MM.1S (cell line): ENCODE data around the gene ALDH1L2.

Experiments used
- DNase-seq: peaks from one replicate; pipeline ENCODE4 v3.0.0-alpha.2; 2015
- H2AFZ ChIP-seq: fragments of 300-600 bp; sonication (generic); 2 replicates; pipeline ENCODE4 v1.6.0; 2016; ENCODE audit warnings: antibody characterized with exemption, low read length
- H3F3A ChIP-seq: fragments of 300-600 bp; sonication (generic); 2 replicates; pipeline ENCODE4 v1.6.1; 2016; ENCODE audit warnings: mild to moderate bottlenecking, antibody characterized with exemption, low read length, moderate library complexity, mixed read lengths; ENCODE audit not compliant: insufficient read depth
- H3K27ac ChIP-seq: fragments of 300-600 bp; sonication (generic); 2 replicates; pipeline ENCODE4 v1.5.1; 2016; ENCODE audit warnings: mild to moderate bottlenecking, low read length
- H3K27me3 ChIP-seq: fragments of 300-600 bp; sonication (generic); replicated peaks from 2 replicates; pipeline ENCODE4 v1.6.0; 2016; ENCODE audit warnings: low read length; ENCODE audit not compliant: insufficient read depth
- H3K36me3 ChIP-seq: fragments of 300-600 bp; sonication (generic); replicated peaks from 2 replicates; pipeline ENCODE4 v1.6.1; 2016; ENCODE audit warnings: mild to moderate bottlenecking, low read length, mixed read lengths; ENCODE audit not compliant: insufficient read depth
- H3K4me1 ChIP-seq: fragments of 300-600 bp; sonication (generic); 2 replicates; pipeline ENCODE4 v1.6.1; 2016; ENCODE audit warnings: low read length, mixed read lengths
- H3K4me2 ChIP-seq: fragments of 300-600 bp; sonication (generic); 2 replicates; pipeline ENCODE4 v1.6.0; 2016; ENCODE audit warnings: low read depth, low read length
- H3K4me3 ChIP-seq: fragments of 300-600 bp; sonication (generic); 2 replicates; pipeline ENCODE4 v1.5.1; 2016; ENCODE audit warnings: low read length, mixed read lengths
- H3K79me2 ChIP-seq: fragments of 300-600 bp; sonication (generic); 2 replicates; pipeline ENCODE4 v1.6.1; 2016; ENCODE audit warnings: mixed run types, low read length, mixed read lengths
- H3K9ac ChIP-seq: fragments of 300-600 bp; sonication (generic); 2 replicates; pipeline ENCODE4 v1.6.1; 2016; ENCODE audit warnings: low read length, mixed read lengths
- H3K9me2 ChIP-seq: fragments of 300-600 bp; sonication (generic); replicated peaks from 2 replicates; pipeline ENCODE4 v1.6.1; 2016; ENCODE audit warnings: mild to moderate bottlenecking, low read length, mixed read lengths; ENCODE audit not compliant: insufficient read depth
- H3K9me3 ChIP-seq: fragments of 300-600 bp; sonication (generic); replicated peaks from 2 replicates; pipeline ENCODE4 v1.6.1; 2016; ENCODE audit warnings: mild to moderate bottlenecking, low read length, mixed read lengths; ENCODE audit not compliant: insufficient read depth
- H4K20me1 ChIP-seq: fragments of 300-600 bp; sonication (generic); 2 replicates; pipeline ENCODE4 v1.6.1; 2016; ENCODE audit warnings: mild to moderate bottlenecking, low read length, moderate library complexity, mixed read lengths; ENCODE audit not compliant: insufficient read depth
- CTCF ChIP-seq: fragments of 300-600 bp; sonication (generic); IDR thresholded peaks from 2 replicates; pipeline ENCODE4 v1.5.1; 2016; ENCODE audit warnings: antibody characterized with exemption, low read length, mixed read lengths
- EZH2 ChIP-seq: fragments of 300-600 bp; sonication (generic); optimal IDR thresholded peaks from 2 replicates; pipeline ENCODE3; 2017; ENCODE audit warnings: low read depth, mild to moderate bottlenecking, antibody characterized with exemption, low read length, mixed read lengths
- EZH2phosphoT487 ChIP-seq: fragments of 300-600 bp; sonication (generic); IDR thresholded peaks from 2 replicates; pipeline ENCODE4 v1.6.1; 2018; ENCODE audit warnings: antibody characterized with exemption, low read length

The ALDH1L2 gene

DNA sequence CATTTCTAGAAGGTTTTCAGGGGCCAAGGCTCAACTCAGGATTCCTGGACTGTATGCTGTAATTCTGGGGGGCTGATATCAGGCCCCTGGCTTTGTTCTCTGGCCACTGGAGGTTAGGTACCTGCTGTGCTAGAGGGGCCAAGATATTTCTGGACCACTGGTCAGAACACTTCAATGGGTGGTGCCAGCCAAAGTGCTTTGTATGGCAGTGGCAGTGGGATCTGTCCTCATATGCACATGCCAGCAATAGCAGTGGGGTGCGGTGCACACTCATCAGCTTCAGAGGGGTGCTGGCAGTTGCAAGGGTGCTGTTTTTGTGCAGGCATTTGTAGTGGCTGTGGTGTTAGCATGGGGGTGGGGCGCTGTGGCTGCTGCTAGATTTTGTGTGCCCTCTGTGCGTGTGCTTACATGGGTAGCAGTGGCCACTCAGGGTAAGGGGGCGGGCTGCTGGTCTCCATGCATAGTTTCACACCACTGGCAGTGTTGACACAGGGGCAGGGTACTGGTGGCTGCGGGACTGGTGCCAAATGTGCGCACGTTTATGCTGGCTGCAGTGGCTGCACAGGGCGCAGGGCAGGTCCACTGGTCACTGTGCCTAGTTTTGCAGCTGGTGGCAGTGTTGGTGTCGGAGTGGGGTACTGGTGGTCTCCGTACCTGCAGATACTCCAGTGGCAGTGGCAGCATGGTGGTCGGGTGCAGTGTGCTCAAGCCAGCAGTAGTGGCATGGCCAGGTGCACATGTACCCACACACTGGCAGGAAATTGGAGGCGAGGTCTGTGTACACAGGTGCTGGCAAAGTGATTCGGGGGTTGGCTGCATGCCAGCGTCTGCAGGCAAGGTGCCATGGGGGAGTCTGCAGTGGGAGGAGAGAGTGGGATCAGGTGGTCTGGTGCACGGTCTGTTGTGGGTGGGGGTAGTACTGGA, 85.6 kb downstream of the ALDH1L2 start:
- H3K4me2 ChIP-seq = 0 out of 2 replicates have a peak overlapping the region, but pooled peaks have one; percentile 20
- no peak overlapping the region for H3K9ac ChIP-seq
- peak overlapping the region; percentile 15; the same call in 1 of the 2 replicates for H3K27ac ChIP-seq
- H3K36me3 ChIP-seq = peaks cover 22% of the 10 kb centered on the region
- no peaks in the 10 kb centered on the region for H3K9me2 ChIP-seq
- H3F3A ChIP-seq = no peaks in the 10 kb centered on the region
- H4K20me1 ChIP-seq = no peaks in the 10 kb centered on the region
- TF ChIP-seq CTCF (no peak), EZH2 (no peak)
- no peaks in the 10 kb centered on the region for H3K27me3 ChIP-seq
- H3K4me1 ChIP-seq = peaks cover 24% of the 10 kb centered on the region
- peak; percentile 71 for DNase-seq
- H3K79me2 ChIP-seq = peaks cover 8% of the 10 kb centered on the region
- no peak overlapping the region for H3K4me3 ChIP-seq
- no peaks in the 10 kb centered on the region for H3K9me3 ChIP-seq
- no peak overlapping the region for H2AFZ ChIP-seq

DNA sequence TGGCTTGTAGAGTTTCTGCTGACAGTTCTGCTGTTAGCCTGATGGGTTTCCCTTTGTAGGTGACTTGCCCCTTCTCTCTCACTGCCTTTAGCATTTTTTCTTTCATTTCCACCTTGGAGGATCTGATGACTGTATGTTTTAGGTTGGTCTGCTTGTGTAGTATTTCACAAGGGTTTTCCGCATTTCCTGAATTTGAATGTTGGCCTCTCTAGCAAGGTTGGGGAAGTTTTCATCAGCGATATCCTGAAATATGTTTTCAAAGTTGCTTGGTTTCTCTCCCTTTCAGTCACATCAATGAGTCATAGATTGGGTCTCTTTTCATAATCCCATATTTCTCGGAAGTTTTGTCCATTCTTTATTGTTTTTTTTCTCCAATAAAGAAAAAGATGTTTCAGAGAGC, 86.7 kb downstream of the ALDH1L2 start:
- H3K27ac ChIP-seq = no peak overlapping the region
- H3F3A ChIP-seq = peaks cover 8% of the 10 kb centered on the region; the same call in 1 of the 2 replicates
- peaks cover 35% of the 10 kb centered on the region for H3K4me1 ChIP-seq
- no peak for DNase-seq
- H3K27me3 ChIP-seq = no peaks in the 10 kb centered on the region
- peaks cover 15% of the 10 kb centered on the region for H3K79me2 ChIP-seq
- TF ChIP-seq EZH2 = no peak
- TF ChIP-seq EZH2phosphoT487 = no peak
- TF ChIP-seq CTCF = no peak
- H3K4me3 ChIP-seq = no peak overlapping the region
- no peaks in the 10 kb centered on the region for H3K9me3 ChIP-seq
- no peaks in the 10 kb centered on the region for H4K20me1 ChIP-seq
- no peak overlapping the region for H3K4me2 ChIP-seq
- H2AFZ ChIP-seq = no peak overlapping the region
- H3K9me2 ChIP-seq = no peaks in the 10 kb centered on the region
- H3K9ac ChIP-seq = no peak overlapping the region
- H3K36me3 ChIP-seq = peaks cover 14% of the 10 kb centered on the region

GRCh38 chr12:104994336-104994735, 89.9 kb downstream of the ALDH1L2 start:
- H3K4me1 ChIP-seq = peaks cover 57% of the 10 kb centered on the region
- no peak for DNase-seq
- no peak overlapping the region for H2AFZ ChIP-seq
- H3K79me2 ChIP-seq = peaks cover 37% of the 10 kb centered on the region
- TF ChIP-seq EZH2 (no peak), CTCF (no peak), EZH2phosphoT487 (no peak)
- peaks cover 23% of the 10 kb centered on the region for H3F3A ChIP-seq
- no peaks in the 10 kb centered on the region for H3K27me3 ChIP-seq
- no peaks in the 10 kb centered on the region for H4K20me1 ChIP-seq
- no peak overlapping the region for H3K9ac ChIP-seq
- no peaks in the 10 kb centered on the region for H3K9me3 ChIP-seq
- no peak overlapping the region for H3K27ac ChIP-seq
- H3K36me3 ChIP-seq = peaks cover 14% of the 10 kb centered on the region
- no peak overlapping the region for H3K4me3 ChIP-seq
- H3K4me2 ChIP-seq = no peak overlapping the region
- no peaks in the 10 kb centered on the region for H3K9me2 ChIP-seq
